Non-pigmented ciliary epithelial cell (primary cell): ENCODE data around the gene KANSL1.
"Not testable (repeated sequence)": the region's sequence is repeated elsewhere in the genome, so short reads cannot be mapped to it uniquely, and the experiment has no call there.

Experiments used
- DNase-seq: peaks from one replicate; pipeline ENCODE4 v3.0.0-alpha.2; 2010; ENCODE audit warnings: low read depth

Gene KANSL1

GRCh38 chr17:46117117-46117516 lies 76.1 kb downstream of the KANSL1 start:
- DNase-seq, result no peak

DNA sequence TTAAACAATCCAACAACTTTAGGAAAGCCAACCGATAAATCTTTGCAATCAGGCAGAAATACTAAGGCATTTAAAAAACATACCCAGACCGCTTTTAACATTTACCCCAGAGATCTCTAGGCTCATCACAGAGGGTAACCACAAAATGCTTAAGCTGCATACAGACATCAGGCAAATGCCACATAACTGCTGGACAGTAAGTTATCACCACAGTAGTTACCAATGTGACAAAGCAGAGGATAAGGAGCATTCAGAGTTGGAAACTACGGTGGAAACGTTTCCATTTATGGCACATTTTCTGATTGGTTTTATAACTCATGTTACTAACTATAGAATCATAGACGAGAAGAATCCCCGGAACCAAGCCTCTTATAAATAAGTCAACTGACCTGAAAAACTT lies 77.5 kb downstream of the KANSL1 start:
- no peak for DNase-seq

GRCh38 chr17:46111236-46111635 lies 82.0 kb downstream of the KANSL1 start:
- not testable (repeated sequence) for DNase-seq

- no peak for DNase-seq
Measured at GRCh38 chr17:46110219-46110618, 83.0 kb downstream of the KANSL1 start.

DNA sequence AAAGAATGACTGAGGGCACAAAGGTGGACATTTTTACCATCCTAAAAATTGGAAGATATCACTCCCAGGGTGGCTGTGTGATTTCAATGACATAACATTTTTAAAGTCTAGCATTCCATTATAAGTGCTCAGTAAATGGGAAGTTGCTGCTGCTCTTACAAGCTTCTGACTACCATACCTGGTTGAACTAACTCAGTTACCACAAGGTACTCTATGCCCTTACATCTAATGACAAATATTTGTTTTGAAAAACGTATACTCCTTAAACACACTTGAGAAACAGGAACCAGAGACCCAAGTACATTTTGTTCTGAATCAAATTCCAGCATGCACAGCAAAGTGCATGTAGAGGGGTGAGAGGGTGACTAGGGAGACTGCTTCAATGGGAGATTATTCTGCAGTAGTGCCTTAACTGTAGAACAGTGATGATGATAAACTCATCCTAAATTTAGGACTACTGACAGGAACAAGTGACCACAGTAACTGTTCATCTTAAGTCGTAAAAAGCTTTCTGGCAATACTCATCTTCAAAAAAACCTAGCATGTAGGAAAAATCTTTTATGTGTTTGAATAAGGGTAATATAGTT lies 83.5 kb downstream of the KANSL1 start:
- no peak for DNase-seq

GRCh38 chr17:46108550-46109110 lies 84.6 kb downstream of the KANSL1 start:
- no peak for DNase-seq

- DNase-seq, result no peak
Measured at GRCh38 chr17:46108120-46108519, 85.1 kb downstream of the KANSL1 start.

DNA sequence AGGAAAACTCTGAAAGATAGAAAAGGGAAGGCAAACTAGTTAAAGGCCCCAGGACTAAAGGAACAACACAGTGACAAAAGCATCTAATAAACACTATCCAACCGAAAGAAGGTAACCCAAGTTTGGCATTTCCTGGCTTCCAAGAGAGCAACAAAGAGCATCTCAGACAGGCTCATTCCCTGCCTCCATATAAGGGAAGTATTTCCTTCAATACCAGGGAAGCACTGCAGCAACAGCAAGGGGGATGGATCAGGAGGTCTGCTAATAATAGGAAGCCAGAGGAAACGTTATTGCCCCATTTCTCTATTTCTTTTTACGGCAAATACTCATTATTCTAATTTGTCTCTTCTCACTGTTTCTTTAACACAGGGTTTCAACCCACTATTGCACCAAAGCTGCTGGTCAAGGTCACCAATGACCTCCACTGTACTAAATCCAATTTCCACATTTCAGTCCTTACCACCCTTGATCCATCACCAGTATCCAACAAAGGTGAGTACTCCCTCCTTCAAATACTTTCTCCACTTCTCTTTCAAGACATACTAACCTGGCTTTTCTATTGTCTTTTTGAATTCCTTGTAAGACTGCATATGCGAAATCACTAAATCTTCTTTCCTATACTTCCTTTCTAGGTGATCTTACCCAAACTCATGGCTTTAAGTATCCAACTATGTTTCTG lies 86.1 kb downstream of the KANSL1 start:
- no peak for DNase-seq

- DNase-seq, result not testable (repeated sequence)
Measured at GRCh38 chr17:46102806-46103205, 90.4 kb downstream of the KANSL1 start.

GRCh38 chr17:46101785-46102617 lies 91.2 kb downstream of the KANSL1 start:
- not testable (repeated sequence) for DNase-seq

GRCh38 chr17:46100590-46100989 lies 92.6 kb downstream of the KANSL1 start:
- no peak for DNase-seq

- DNase-seq, result no peak
Measured at GRCh38 chr17:46099865-46100264, 93.4 kb downstream of the KANSL1 start.

DNA sequence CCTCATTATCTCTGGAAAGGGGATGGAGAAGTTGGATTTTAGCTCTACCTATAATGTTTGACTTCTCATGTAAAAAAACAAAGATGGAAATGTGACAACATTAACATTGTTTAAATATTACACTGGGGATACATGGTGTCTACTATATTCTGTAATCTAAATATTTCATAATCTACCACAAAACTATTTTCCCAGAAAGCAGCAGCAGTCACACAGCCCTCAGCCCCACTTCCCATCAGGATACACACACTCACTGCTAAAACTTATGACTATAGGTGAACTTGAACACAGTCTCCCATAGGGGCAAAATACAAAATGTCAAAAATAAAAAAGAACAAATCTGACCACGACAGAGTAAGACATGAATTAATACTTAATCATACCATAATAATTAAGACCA lies 95.7 kb downstream of the KANSL1 start:
- no peak for DNase-seq

DNA sequence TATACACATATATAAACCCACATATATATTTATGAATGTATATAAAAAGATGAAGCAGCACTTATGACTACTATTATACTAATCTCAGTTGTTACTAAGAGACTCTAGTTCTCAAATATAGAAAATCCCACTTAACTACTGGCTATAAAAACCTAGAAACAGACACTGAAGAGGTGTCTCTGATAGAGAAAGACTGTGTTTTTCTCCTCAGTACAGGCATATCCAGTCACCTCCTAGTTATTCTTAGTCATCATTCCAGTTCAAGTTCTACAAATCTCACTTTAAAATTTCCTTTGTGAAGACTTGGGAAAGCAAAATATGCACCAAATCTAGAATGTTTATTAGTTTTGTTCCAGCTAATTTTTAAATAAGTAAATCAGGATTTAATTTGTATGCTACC lies 100.2 kb downstream of the KANSL1 start:
- no peak for DNase-seq

DNA sequence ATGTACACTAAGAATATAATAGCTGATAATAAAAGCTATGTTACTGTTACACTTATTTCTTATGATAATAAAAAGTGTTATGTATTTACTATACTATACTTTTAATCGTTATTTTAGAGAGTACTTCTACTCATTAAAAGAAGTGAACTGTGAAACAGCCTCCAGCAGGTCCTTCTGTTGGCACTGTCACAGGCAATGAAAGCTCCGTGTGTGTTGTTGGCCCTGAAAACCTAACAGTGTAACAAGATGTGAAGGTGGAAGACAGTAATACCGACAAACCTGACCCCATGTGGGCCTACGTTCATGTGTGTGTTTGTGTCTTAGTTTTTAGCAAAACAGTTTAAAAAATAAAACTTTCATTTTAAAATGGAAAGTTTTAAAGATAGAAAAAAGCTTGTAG lies 102.4 kb downstream of the KANSL1 start:
- DNase-seq, result no peak

DNA sequence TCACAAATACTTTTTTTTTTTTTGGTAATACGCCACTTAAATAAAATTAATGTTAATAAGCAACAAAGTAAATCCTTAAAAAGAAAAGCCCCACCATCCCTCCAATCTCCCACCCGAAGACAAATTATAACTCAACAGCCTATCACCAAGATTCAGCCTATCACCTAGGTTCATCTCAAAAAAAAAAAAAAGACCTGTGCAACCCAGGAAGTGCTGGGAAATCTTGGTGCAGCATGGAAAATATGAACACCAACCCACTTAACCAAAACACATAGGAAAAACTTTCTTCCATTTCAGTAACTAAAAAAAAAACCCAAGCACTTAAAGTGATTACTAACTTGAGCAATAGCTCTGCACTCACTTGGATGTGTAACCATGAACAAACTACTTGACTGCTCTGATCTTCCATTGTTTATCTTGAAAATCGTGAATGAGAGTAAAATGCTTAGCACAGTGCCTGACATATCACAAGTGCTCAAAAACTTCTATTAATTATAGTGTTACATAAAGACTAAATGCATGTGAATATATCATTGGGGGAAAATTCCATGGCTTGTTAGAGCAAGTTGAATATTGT lies 103.8 kb downstream of the KANSL1 start:
- DNase-seq, result no peak

DNA sequence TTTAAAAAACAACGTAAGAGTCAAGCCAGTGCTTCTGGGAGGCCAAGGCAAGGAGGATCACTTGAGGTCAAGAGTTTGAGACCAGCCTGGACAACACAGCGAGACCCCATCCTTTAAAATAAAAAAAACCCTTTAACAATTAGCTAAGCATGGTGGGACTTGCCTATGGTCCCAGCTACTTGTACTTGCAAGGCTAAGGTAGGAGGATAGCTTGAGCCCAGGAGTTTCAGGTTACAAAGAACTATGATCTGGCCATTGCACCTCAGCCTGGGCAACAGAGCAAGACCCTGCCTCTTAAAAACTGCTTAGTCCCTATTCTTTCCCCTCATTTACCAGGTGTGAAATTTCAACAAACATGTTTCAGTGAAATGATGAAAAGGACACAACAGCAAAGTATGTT lies 104.6 kb downstream of the KANSL1 start:
- DNase-seq, result no peak

DNA sequence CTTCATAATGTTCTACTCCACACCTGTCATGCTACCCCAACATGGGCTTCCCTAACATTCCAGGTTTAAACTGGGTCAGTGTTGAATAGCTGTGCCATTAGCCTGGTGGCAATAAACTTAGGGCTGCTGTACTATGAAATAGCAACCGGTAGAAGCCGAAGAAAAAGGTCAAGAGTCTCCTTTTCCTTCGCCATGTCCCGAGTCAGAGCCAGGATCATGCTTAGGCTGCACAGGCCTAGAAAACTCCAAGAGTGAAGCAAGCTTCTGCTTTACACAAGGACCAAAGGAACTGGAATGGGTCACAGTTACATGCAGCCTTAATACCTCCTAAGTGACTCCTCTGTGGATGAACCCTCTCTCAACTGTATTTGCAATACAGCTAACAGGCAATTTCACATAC lies 105.4 kb downstream of the KANSL1 start:
- DNase-seq, result not testable (repeated sequence)

DNA sequence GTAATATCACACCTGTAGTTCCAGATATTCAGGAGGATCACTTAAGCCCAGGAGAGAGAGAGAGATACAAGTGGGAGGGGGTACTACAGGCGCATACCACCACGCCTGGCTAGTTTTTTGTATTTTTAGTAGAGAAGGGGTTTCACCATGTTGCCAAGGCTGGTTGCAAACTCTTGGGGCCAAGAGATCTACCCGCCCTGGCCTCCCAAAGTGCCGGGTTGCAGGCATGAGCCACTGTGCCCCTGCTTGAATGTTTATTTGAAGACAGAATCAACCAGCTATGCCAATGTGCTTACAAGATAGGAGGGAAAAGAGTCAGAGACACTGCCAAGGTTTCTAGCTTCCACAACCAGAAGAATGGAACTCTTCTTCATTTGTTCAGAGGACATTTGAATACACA lies 106.4 kb downstream of the KANSL1 start:
- DNase-seq, result no peak

GRCh38 chr17:46085522-46085921 lies 107.7 kb downstream of the KANSL1 start:
- DNase-seq, result no peak

DNA sequence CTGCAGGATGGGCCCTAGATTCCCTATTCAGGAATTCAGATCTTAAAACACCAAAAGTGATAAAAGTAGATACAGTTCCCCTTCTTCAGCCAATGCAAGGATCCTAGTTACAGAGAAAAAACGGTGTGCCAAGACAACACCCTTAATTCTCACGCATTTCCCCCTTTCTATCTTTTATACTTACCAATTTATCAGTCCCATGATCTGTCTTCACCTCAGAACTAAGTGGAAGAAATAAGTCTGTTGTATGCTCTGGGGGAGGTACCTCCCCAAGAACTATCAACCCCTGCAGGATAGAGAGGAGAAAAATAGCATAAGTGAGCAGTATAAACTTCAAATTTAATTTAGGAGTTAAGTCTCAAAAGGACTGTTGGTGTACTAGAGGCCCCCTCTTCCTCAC lies 111.0 kb downstream of the KANSL1 start:
- no peak for DNase-seq

DNA sequence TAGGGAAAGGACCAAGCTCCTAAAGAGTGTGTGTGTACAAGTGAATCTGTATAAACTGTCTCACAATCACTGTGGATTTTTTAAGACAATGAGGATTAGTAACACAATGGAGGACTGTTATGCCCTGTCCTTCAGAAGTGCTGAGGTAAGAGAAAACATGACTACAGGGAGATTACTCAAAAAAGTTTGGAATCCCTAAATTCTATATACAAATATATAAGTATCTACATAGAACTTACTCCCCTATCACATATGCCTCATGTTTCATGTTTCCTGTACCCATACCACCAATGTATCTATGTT lies 112.3 kb downstream of the KANSL1 start:
- DNase-seq, result no peak
